ENCODE results near the gene UBE2N. TPM values are rescaled to one million over a fixed set of nuclear protein-coding genes. Genes with fewer than 3 reads are reported as not detected.

The UBE2N gene
- total and polyA plus RNA-seq, 2 experiments from 2014 or later = 154 to 385 TPM

DNA sequence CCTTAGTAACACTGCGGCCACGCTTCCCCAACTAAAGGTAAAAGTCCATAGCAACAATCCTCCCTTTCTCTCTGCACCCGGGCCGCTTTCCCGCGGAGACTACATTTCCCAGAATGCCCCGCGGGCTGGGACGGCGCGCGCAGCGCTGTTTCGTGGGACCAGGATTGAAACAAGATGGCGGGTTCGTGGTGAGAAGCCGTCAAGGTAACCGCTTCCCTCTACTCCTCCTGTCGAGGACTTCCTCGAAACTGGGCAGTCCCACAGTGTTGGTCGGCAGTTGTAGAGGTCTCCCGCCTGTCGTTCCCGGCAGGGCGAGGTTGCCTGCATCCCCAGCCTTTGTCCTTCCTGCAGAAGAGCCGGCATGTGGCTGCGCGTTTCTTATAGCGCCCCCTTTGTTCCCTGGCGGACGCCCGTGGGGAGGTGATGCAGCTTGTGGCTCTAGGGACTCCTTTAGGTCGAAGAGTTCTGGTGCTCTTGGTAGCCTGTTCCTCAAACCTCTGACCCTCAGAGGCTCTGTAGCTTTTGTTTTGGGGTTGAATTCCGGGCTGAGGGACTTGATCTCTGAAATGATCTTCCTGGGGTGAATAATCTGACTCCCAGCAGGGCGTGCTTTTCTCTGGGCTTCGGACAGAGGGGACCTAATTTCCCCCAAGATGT lies 25.7 kb upstream of the UBE2N start, which contains the start of gene MRPL42:
MRPL42 (plus strand) TSS at position 164 of the 657 bp plus-strand sequence. CDS start 1,772 bp downstream, outside the sequence.
- Mint-ChIP-seq H3K4me1 (peaks cover 10% of the 10 kb centered on the region; the same call in 2 of the 3 replicates), H3K27me3 (ENCODE audit: insufficient read depth, low read depth, poor library complexity) (peaks cover 4% of the 10 kb centered on the region), H3K4me3 (peak within 1 kb of the TSS; percentile 98), H3K27ac (peak within 1 kb of the TSS; percentile 98), H3K36me3 (ENCODE audit: low read depth) (peaks cover 27% of the 10 kb centered on the region), H3K9me3 (no peaks in the 10 kb centered on the region)
- peak; percentile 95 for ATAC-seq
- H4K20me1 ChIP-seq (replicated peaks; ENCODE audit: insufficient read depth) = peaks cover 25% of the 10 kb centered on the region
- no peaks in the 10 kb centered on the region for H3K9me2 ChIP-seq (ENCODE audit: insufficient read depth)
- peak; percentile 96 for DNase-seq (ENCODE audit: low spot score)
- TF ChIP-seq, protein P1, sequence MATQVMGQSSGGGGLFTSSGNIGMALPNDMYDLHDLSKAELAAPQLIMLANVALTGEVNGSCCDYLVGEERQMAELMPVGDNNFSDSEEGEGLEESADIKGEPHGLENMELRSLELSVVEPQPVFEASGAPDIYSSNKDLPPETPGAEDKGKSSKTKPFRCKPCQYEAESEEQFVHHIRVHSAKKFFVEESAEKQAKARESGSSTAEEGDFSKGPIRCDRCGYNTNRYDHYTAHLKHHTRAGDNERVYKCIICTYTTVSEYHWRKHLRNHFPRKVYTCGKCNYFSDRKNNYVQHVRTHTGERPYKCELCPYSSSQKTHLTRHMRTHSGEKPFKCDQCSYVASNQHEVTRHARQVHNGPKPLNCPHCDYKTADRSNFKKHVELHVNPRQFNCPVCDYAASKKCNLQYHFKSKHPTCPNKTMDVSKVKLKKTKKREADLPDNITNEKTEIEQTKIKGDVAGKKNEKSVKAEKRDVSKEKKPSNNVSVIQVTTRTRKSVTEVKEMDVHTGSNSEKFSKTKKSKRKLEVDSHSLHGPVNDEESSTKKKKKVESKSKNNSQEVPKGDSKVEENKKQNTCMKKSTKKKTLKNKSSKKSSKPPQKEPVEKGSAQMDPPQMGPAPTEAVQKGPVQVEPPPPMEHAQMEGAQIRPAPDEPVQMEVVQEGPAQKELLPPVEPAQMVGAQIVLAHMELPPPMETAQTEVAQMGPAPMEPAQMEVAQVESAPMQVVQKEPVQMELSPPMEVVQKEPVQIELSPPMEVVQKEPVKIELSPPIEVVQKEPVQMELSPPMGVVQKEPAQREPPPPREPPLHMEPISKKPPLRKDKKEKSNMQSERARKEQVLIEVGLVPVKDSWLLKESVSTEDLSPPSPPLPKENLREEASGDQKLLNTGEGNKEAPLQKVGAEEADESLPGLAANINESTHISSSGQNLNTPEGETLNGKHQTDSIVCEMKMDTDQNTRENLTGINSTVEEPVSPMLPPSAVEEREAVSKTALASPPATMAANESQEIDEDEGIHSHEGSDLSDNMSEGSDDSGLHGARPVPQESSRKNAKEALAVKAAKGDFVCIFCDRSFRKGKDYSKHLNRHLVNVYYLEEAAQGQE (IDR thresholded peaks at IDR 0.05; ENCODE audit: unreplicated experiment) = no peak
- TF ChIP-seq, protein P2, sequence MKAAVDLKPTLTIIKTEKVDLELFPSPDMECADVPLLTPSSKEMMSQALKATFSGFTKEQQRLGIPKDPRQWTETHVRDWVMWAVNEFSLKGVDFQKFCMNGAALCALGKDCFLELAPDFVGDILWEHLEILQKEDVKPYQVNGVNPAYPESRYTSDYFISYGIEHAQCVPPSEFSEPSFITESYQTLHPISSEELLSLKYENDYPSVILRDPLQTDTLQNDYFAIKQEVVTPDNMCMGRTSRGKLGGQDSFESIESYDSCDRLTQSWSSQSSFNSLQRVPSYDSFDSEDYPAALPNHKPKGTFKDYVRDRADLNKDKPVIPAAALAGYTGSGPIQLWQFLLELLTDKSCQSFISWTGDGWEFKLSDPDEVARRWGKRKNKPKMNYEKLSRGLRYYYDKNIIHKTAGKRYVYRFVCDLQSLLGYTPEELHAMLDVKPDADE (IDR thresholded peaks at IDR 0.05) = peak; percentile 90
- TF ChIP-seq ZNF331 (CRISPR knock-in tag; IDR thresholded peaks at IDR 0.05; ENCODE audit: low read depth) (no peak), JUNB (IDR thresholded peaks at IDR 0.05; ENCODE audit: unreplicated experiment) (no peak), ZNF114 (CRISPR knock-in tag; IDR thresholded peaks at IDR 0.05) (no peak), EZH2 (IDR thresholded peaks at IDR 0.05; ENCODE audit: low read depth, unreplicated experiment) (no peak), CREB1 (CRISPR knock-in tag; IDR thresholded peaks at IDR 0.05; ENCODE audit: low read depth) (0 out of 2 replicates have a peak, but pooled peaks have one; percentile 3), EZH2phosphoT487 (IDR thresholded peaks at IDR 0.05; ENCODE audit: unreplicated experiment) (no peak), POLR2AphosphoS5 (IDR thresholded peaks at IDR 0.05; ENCODE audit: low read depth) (peak; percentile 82)
- TF ChIP-seq, protein P3, sequence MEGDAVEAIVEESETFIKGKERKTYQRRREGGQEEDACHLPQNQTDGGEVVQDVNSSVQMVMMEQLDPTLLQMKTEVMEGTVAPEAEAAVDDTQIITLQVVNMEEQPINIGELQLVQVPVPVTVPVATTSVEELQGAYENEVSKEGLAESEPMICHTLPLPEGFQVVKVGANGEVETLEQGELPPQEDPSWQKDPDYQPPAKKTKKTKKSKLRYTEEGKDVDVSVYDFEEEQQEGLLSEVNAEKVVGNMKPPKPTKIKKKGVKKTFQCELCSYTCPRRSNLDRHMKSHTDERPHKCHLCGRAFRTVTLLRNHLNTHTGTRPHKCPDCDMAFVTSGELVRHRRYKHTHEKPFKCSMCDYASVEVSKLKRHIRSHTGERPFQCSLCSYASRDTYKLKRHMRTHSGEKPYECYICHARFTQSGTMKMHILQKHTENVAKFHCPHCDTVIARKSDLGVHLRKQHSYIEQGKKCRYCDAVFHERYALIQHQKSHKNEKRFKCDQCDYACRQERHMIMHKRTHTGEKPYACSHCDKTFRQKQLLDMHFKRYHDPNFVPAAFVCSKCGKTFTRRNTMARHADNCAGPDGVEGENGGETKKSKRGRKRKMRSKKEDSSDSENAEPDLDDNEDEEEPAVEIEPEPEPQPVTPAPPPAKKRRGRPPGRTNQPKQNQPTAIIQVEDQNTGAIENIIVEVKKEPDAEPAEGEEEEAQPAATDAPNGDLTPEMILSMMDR (conservative IDR thresholded peaks at IDR 0.05; ENCODE audit: low read depth in 2 of 2) = peak; percentile 69 to 71
- TF ChIP-seq, protein P4, sequence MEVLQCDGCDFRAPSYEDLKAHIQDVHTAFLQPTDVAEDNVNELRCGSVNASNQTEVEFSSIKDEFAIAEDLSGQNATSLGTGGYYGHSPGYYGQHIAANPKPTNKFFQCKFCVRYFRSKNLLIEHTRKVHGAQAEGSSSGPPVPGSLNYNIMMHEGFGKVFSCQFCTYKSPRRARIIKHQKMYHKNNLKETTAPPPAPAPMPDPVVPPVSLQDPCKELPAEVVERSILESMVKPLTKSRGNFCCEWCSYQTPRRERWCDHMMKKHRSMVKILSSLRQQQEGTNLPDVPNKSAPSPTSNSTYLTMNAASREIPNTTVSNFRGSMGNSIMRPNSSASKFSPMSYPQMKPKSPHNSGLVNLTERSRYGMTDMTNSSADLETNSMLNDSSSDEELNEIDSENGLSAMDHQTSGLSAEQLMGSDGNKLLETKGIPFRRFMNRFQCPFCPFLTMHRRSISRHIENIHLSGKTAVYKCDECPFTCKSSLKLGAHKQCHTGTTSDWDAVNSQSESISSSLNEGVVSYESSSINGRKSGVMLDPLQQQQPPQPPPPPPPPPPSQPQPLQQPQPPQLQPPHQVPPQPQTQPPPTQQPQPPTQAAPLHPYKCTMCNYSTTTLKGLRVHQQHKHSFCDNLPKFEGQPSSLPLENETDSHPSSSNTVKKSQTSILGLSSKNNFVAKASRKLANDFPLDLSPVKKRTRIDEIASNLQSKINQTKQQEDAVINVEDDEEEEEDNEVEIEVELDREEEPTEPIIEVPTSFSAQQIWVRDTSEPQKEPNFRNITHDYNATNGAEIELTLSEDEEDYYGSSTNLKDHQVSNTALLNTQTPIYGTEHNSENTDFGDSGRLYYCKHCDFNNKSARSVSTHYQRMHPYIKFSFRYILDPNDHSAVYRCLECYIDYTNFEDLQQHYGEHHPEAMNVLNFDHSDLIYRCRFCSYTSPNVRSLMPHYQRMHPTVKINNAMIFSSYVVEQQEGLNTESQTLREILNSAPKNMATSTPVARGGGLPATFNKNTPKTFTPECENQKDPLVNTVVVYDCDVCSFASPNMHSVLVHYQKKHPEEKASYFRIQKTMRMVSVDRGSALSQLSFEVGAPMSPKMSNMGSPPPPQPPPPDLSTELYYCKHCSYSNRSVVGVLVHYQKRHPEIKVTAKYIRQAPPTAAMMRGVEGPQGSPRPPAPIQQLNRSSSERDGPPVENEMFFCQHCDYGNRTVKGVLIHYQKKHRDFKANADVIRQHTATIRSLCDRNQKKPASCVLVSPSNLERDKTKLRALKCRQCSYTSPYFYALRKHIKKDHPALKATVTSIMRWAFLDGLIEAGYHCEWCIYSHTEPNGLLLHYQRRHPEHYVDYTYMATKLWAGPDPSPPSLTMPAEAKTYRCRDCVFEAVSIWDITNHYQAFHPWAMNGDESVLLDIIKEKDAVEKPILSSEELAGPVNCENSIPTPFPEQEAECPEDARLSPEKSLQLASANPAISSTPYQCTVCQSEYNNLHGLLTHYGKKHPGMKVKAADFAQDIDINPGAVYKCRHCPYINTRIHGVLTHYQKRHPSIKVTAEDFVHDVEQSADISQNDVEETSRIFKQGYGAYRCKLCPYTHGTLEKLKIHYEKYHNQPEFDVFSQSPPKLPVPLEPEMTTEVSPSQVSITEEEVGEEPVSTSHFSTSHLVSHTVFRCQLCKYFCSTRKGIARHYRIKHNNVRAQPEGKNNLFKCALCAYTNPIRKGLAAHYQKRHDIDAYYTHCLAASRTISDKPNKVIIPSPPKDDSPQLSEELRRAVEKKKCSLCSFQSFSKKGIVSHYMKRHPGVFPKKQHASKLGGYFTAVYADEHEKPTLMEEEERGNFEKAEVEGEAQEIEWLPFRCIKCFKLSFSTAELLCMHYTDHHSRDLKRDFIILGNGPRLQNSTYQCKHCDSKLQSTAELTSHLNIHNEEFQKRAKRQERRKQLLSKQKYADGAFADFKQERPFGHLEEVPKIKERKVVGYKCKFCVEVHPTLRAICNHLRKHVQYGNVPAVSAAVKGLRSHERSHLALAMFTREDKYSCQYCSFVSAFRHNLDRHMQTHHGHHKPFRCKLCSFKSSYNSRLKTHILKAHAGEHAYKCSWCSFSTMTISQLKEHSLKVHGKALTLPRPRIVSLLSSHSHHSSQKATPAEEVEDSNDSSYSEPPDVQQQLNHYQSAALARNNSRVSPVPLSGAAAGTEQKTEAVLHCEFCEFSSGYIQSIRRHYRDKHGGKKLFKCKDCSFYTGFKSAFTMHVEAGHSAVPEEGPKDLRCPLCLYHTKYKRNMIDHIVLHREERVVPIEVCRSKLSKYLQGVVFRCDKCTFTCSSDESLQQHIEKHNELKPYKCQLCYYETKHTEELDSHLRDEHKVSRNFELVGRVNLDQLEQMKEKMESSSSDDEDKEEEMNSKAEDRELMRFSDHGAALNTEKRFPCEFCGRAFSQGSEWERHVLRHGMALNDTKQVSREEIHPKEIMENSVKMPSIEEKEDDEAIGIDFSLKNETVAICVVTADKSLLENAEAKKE (CRISPR knock-in tag; IDR thresholded peaks at IDR 0.05) = no peak
- peaks cover 50% of the 10 kb centered on the region for H3K79me2 ChIP-seq (replicated peaks; ENCODE audit: insufficient read depth)
- H3K27me3 ChIP-seq (ENCODE audit: insufficient read depth) = no peaks in the 10 kb centered on the region
- H3K4me1 ChIP-seq (ENCODE audit: insufficient read depth) = peaks cover 12% of the 10 kb centered on the region; the same call in 1 of the 2 replicates
- no peaks in the 10 kb centered on the region for H3F3A ChIP-seq (replicated peaks; ENCODE audit: low read depth)
- peaks cover 9% of the 10 kb centered on the region for H3K36me3 ChIP-seq (ENCODE audit: insufficient read depth)
- H2AFZ ChIP-seq = peak within 1 kb of the TSS; percentile 75
- peak within 1 kb of the TSS; percentile 90 for H3K4me2 ChIP-seq
- H3K4me3 ChIP-seq = peak within 1 kb of the TSS; percentile 88
- peak within 1 kb of the TSS; percentile 94 for H3K27ac ChIP-seq (ENCODE audit: low read depth)

All from GM23338 (cell line).